Adrenal gland (tissue), 5 donors: Measurements from ENCODE around the gene RHEX.

Experiments used
- CTCF ChIP-seq, 6 experiments: fragments of 450-650 bp in 4 of 6; fragments of 200-600 bp in 2 of 6; sonication (generic) in 1 of 6; IDR thresholded peaks; 1 replicate in 5 of 6; 2 replicates in 1 of 6; pipeline versions ENCODE4 v1.5.1 to v1.8.0; 2016 to 2021; ENCODE audit warnings: antibody characterized with exemption in 6 of 6, mild to moderate bottlenecking in 2 of 6, moderate library complexity in 1 of 6
- POLR2A ChIP-seq, 2 donors: fragments of 450-650 bp; IDR thresholded peaks; one replicate each; pipeline ENCODE4 v1.6.1; 2017; ENCODE audit warnings: antibody characterized with exemption in 2 of 2, mild to moderate bottlenecking in 2 of 2, moderate library complexity in 1 of 2
- donor health status: DM: no; HTN: no; CAD: no.

GRCh38 chr1:206060844-206061243, 7.9 kb downstream of the RHEX start:
- no peak for TF ChIP-seq CTCF (IDR thresholded peaks at IDR 0.05)
- no peak for TF ChIP-seq POLR2A (IDR thresholded peaks at IDR 0.05)
